SH-SY5Y (cell line): ENCODE results near the gene CNTNAP1.

ENCODE experiments used
- GATA2 ChIP-seq: IDR thresholded peaks from 2 replicates; pipeline ENCODE4 v1.6.1; 2011; ENCODE audit warnings: mild to moderate bottlenecking, low read depth, low read length
- GATA3 ChIP-seq: IDR thresholded peaks from 2 replicates; pipeline ENCODE4 v1.6.1; 2011; ENCODE audit warnings: low read depth, mild to moderate bottlenecking, low read length, moderate library complexity

Gene CNTNAP1

DNA sequence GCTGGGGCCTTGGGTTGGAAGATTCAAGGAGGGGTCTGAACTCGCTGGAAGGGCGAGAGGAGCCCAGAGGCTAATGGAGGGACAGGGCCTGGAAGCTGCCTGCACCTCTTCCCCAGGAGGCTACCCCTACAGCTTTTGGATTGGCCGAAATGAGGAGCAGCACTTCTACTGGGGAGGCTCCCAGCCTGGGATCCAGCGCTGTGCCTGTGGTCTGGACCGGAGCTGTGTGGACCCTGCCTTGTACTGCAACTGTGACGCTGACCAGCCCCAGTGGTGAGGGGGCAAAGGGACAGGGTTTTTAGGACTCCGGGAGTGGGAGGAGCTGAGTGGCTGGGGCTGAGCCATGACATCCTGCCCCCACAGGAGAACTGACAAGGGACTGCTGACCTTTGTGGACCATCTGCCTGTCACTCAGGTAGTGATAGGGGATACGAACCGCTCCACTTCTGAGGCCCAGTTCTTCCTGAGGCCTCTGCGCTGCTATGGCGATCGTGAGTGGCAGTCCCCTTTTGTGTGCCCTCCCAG, 8.8 kb downstream of the CNTNAP1 start:
- TF ChIP-seq GATA3 (no peak), GATA2 (no peak)

DNA sequence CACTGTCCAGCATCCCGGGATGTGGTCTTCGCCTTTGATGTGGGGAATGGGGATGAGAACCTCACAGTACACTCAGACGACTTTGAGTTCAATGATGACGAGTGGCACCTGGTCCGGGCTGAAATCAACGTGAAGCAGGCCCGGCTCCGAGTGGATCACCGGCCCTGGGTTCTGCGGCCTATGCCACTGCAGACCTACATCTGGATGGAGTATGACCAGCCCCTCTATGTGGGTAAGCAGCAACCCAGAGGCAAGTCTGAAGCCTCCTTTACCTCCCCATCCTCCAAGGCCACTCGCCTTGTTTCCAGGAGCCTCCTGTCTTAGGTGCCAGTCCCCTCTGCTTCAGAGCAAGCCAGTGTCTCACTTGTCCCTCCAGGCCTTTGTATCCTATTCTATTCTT, 10.2 kb downstream of the CNTNAP1 start:
- no peak for TF ChIP-seq GATA2
- no peak for TF ChIP-seq GATA3

GRCh38 chr17:42694524-42694923, 12.2 kb downstream of the CNTNAP1 start:
- no peak for TF ChIP-seq GATA2
- TF ChIP-seq GATA3: no peak

DNA sequence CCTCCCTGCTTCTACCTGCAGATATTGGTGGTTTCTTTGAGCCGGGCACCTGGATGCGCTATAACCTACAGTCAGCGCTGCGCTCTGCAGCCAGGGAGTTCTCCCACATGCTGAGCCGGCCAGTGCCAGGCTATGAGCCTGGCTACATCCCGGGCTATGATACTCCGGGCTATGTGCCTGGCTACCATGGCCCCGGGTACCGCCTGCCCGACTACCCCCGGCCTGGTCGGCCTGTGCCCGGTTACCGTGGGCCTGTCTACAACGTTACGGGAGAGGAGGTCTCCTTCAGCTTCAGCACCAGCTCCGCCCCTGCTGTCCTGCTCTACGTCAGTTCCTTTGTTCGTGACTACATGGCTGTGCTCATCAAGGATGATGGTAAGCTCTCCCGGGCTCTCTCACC, 13.2 kb downstream of the CNTNAP1 start:
- TF ChIP-seq GATA3: no peak
- TF ChIP-seq GATA2: no peak

DNA sequence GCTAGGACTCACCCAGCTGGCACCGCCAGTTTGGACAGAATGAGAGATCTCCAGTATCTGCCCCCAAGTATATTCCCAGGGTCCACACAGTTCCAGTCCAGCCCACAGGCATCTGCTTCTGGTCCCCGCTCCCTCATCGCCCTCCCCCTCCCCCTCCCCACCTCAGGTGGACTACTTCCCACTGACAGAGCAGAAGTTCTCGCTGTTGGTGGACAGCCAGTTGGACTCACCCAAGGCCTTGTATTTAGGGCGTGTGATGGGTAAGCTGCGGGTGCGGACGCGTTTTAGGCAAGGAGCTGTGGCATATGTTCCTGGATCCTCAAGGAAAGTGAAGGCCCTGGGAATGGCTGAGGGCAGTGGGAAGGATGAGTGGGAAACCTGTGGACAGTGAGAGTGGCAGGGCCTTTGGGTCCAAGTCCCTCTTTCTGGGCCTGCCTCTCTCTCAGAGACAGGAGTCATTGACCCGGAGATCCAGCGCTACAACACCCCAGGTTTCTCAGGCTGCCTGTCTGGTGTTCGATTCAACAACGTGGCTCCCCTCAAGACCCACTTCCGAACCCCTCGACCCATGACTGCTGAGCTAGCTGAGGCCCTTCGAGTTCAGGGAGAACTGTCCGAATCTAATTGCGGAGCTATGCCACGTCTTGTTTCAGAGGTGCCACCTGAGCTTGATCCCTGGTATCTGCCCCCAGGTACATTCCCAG, 14.9 kb downstream of the CNTNAP1 start:
- TF ChIP-seq GATA2: no peak

- TF ChIP-seq GATA2: no peak
- TF ChIP-seq GATA3: no peak
These were observed 16.5 kb downstream of the CNTNAP1 start for GRCh38 chr17:42698736-42699414.

- TF ChIP-seq GATA3 (no peak), GATA2 (no peak)
These were observed 17.0 kb downstream of the CNTNAP1 start for GRCh38 chr17:42699415-42699740.

- TF ChIP-seq GATA2 (no peak), GATA3 (no peak)
These were observed 18.4 kb downstream of the CNTNAP1 start for GRCh38 chr17:42700586-42701289.

- TF ChIP-seq GATA3 (no peak), GATA2 (no peak)
These were observed 20.1 kb downstream of the CNTNAP1 start for GRCh38 chr17:42702446-42702845.

- TF ChIP-seq GATA2: no peak
- TF ChIP-seq GATA3: no peak
These were observed 22.1 kb downstream of the CNTNAP1 start for GRCh38 chr17:42704490-42704836.

DNA sequence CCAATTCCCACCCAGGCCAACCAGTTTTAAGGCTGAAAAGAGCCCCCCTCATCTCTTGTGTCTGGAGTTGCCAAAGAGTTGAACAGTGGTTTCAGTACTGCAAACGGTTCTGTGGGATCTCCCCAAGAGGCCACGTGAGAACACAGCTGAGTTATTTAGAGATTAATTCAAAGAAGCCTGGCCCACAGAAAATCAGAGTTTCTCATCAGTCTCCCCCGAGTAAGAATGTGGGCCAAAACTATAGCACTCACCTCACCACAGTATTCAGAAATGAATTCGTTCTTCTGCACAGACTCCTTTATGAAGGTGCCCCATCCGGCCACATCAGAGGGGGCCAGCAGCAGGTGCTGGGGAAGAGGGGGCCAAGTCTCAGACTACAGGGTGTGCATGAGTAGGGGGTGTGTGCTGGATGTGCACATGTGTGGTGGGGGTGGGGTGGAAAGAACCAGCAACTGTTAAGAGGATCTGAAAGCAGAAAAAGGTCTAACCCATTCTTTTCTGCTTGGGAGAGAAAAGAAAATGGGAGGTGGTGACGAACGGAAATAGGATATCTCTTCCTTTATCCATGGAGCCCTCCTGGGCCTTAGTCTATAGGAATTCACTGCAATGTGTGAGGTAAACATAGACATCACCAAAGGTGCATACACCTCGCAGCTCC, 22.6 kb downstream of the CNTNAP1 start:
- TF ChIP-seq GATA2 (no peak), GATA3 (no peak)

- TF ChIP-seq GATA3 (no peak), GATA2 (no peak)
These were observed 24.4 kb downstream of the CNTNAP1 start for GRCh38 chr17:42706732-42707131.

- TF ChIP-seq GATA2 (no peak), GATA3 (no peak)
These were observed 26.3 kb downstream of the CNTNAP1 start for GRCh38 chr17:42708588-42708987.

DNA sequence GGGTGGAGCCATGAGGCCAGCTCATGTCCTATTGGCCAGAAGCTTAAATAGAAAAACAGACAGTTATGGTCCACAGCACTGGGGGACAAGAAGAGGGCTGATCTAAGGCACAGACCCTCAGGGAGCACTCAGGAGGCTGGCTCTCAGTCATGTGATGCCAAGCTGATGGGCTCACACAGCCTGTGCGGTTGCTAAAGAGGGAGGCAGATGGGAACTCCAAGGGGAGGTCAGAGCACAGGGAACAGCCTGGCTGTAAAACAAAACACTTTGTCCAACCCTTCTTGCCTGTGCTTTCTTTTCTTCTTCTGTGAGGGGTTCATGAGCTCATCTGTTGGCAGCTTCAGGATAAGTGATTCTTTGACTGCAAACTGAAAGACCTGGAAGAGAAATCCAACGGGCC, 27.2 kb downstream of the CNTNAP1 start:
- TF ChIP-seq GATA3 (no peak), GATA2 (no peak)
